ENCODE measurements around the gene ABCC1. TPM values are rescaled to one million over a fixed set of nuclear protein-coding genes. Genes with fewer than 3 reads are reported as not detected.

The ABCC1 gene
- polyA plus RNA-seq, 3 donors = 1.4 to 23.6 (median 3.0) TPM

- peak overlapping the region in 3 of 7 donors; percentile 10 to 72 (median 17) for H3K27ac Mint-ChIP-seq
- Histone ChIP-seq H2AFZ (ENCODE audit: insufficient read depth, low read depth, low read length, poor library complexity, severe bottlenecking) (no peak overlapping the region), H3K36me3 (replicated peaks in 1 of 2; ENCODE audit: control insufficient read depth in 1 of 2, insufficient read depth in 2 of 2, low read length in 2 of 2) (peaks cover 72 to 98% of the 10 kb centered on the region in 2 donors), H3K27ac (ENCODE audit: low read depth in 1 of 2, low read length in 2 of 2) (no peak overlapping the region), H3K4me1 (ENCODE audit: control insufficient read depth in 1 of 2, insufficient read depth in 2 of 2, low read length in 2 of 2) (no peaks in the 10 kb centered on the region), H3K4me2 (replicated peaks; ENCODE audit: extremely low read depth, low read length, poor library complexity, severe bottlenecking) (no peak overlapping the region), H3K9me3 (replicated peaks in 1 of 2; ENCODE audit: control insufficient read depth in 1 of 2, insufficient read depth in 1 of 2, low read length in 2 of 2) (no peaks in the 10 kb centered on the region), H3K27me3 (ENCODE audit: control insufficient read depth in 2 of 2, insufficient read depth in 2 of 2, low read length in 2 of 2) (no peaks in the 10 kb centered on the region), H3K79me2 (ENCODE audit: insufficient read depth, low read length) (no peaks in the 10 kb centered on the region), H3K4me3 (replicated peaks in 1 of 3; ENCODE audit: low read depth in 2 of 3, low read length in 3 of 3) (no peak overlapping the region), H4K20me1 (ENCODE audit: insufficient read depth, low read length) (no peaks in the 10 kb centered on the region), H3K9ac (ENCODE audit: insufficient read depth, low read length, poor library complexity, severe bottlenecking) (no peak overlapping the region)
- DNase-seq = no peak
- H3K36me3 Mint-ChIP-seq = peaks cover 79 to 93% of the 10 kb centered on the region in 2 donors
- peaks cover 0 to 2% (median 0%) of the 10 kb centered on the region in 7 donors for H3K9me3 Mint-ChIP-seq
- intact Hi-C loops (cut with micrococcal nuclease) = loop anchor here in 1 of 2 donors (10.0 kb wide), 1 partner anchor 65 kb away; no protein-coding TSS in a partner anchor
- WGBS (ENCODE audit: insufficient coverage) = 85% methylated on average over 6 of the region's 8 CpGs
- no peaks in the 10 kb centered on the region for H3K27me3 Mint-ChIP-seq (ENCODE audit: low read depth in 3 of 3)
- TF ChIP-seq, protein P1, sequence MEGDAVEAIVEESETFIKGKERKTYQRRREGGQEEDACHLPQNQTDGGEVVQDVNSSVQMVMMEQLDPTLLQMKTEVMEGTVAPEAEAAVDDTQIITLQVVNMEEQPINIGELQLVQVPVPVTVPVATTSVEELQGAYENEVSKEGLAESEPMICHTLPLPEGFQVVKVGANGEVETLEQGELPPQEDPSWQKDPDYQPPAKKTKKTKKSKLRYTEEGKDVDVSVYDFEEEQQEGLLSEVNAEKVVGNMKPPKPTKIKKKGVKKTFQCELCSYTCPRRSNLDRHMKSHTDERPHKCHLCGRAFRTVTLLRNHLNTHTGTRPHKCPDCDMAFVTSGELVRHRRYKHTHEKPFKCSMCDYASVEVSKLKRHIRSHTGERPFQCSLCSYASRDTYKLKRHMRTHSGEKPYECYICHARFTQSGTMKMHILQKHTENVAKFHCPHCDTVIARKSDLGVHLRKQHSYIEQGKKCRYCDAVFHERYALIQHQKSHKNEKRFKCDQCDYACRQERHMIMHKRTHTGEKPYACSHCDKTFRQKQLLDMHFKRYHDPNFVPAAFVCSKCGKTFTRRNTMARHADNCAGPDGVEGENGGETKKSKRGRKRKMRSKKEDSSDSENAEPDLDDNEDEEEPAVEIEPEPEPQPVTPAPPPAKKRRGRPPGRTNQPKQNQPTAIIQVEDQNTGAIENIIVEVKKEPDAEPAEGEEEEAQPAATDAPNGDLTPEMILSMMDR (IDR thresholded peaks at IDR 0.05) = no peak
- no peaks in the 10 kb centered on the region for H3K4me1 Mint-ChIP-seq
- no peak overlapping the region for H3K4me3 Mint-ChIP-seq
Observed at GRCh38 chr16:16109453-16110110, 160.2 kb downstream of the ABCC1 start.

- Histone ChIP-seq H3K4me2 (replicated peaks; ENCODE audit: extremely low read depth, low read length, poor library complexity, severe bottlenecking) (no peak overlapping the region), H3K4me3 (replicated peaks in 1 of 3; ENCODE audit: low read depth in 2 of 3, low read length in 3 of 3) (no peak overlapping the region), H3K4me1 (ENCODE audit: control insufficient read depth in 1 of 2, insufficient read depth in 2 of 2, low read length in 2 of 2) (no peaks in the 10 kb centered on the region), H3K9me3 (replicated peaks in 1 of 2; ENCODE audit: control insufficient read depth in 1 of 2, insufficient read depth in 1 of 2, low read length in 2 of 2) (no peaks in the 10 kb centered on the region), H2AFZ (ENCODE audit: insufficient read depth, low read depth, low read length, poor library complexity, severe bottlenecking) (no peak overlapping the region), H3K27me3 (ENCODE audit: control insufficient read depth in 2 of 2, insufficient read depth in 2 of 2, low read length in 2 of 2) (no peaks in the 10 kb centered on the region), H3K36me3 (replicated peaks in 1 of 2; ENCODE audit: control insufficient read depth in 1 of 2, insufficient read depth in 2 of 2, low read length in 2 of 2) (peaks cover 74 to 100% of the 10 kb centered on the region in 2 donors), H3K27ac (ENCODE audit: low read depth in 1 of 2, low read length in 2 of 2) (no peak overlapping the region), H3K9ac (ENCODE audit: insufficient read depth, low read length, poor library complexity, severe bottlenecking) (no peak overlapping the region), H3K79me2 (ENCODE audit: insufficient read depth, low read length) (no peaks in the 10 kb centered on the region), H4K20me1 (ENCODE audit: insufficient read depth, low read length) (no peaks in the 10 kb centered on the region)
- intact Hi-C loops (cut with micrococcal nuclease) = loop anchor here in 1 of 2 donors (10.0 kb wide), 1 partner anchor 65 kb away; no protein-coding TSS in a partner anchor
- H3K27me3 Mint-ChIP-seq (ENCODE audit: low read depth in 3 of 3) = no peaks in the 10 kb centered on the region
- H3K4me1 Mint-ChIP-seq = no peaks in the 10 kb centered on the region
- 90% methylated on average over 4 of the region's 9 CpGs for WGBS (ENCODE audit: insufficient coverage)
- peaks cover 0 to 2% (median 0%) of the 10 kb centered on the region in 7 donors for H3K9me3 Mint-ChIP-seq
- TF ChIP-seq, protein P1 (IDR thresholded peaks at IDR 0.05) = no peak
- peaks cover 83 to 95% of the 10 kb centered on the region in 2 donors for H3K36me3 Mint-ChIP-seq
- H3K27ac Mint-ChIP-seq = peak overlapping the region in 1 of 7 donors; percentile 17
- no peak for DNase-seq
- no peak overlapping the region for H3K4me3 Mint-ChIP-seq
Observed at GRCh38 chr16:16110111-16110490, 160.7 kb downstream of the ABCC1 start.
